H4 (cell line): ENCODE results near the gene SPG11. TPM values are rescaled to one million over a fixed set of nuclear protein-coding genes. Genes with fewer than 3 reads are reported as not detected.
"Not testable (repeated sequence)": the region's sequence is repeated elsewhere in the genome, so short reads cannot be mapped to it uniquely, and the experiment has no call there.

Experiments
- DNase-seq: peaks from one replicate; pipeline ENCODE4 v3.0.0-alpha.2; 2015; ENCODE audit warnings: low spot score
- total RNA-seq: library from RNA; depleted of rRNA; stranded (reverse); fragments of >200 nt; shearing (Covaris generic); gene quantifications from 2 replicates; pipeline ENCODE4 v1.2.3, GENCODE V29; 2014

SPG11 gene
- total RNA-seq, 1 experiment from 2014 or later = 30.1 TPM

DNA sequence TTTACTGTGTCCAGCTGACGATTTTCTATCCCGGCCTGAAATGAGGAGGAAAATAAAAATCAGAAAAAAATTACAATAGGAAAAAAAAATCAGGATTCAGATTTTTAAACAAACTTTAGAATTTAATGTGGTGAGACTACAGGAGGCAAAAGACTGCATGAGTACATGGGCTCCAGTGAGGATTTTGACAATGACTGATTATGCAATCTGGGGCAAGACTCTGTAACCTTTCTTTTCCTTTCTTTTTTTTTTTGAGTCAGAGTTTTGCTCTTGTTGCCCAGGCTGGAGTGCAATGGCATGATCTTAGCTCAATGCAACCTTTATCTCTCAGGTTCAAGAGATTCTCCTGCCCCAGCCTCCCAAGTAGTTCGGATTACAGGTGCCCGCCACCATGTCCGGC is 29.9 kb downstream of the SPG11 start:
- DNase-seq = no peak

DNA sequence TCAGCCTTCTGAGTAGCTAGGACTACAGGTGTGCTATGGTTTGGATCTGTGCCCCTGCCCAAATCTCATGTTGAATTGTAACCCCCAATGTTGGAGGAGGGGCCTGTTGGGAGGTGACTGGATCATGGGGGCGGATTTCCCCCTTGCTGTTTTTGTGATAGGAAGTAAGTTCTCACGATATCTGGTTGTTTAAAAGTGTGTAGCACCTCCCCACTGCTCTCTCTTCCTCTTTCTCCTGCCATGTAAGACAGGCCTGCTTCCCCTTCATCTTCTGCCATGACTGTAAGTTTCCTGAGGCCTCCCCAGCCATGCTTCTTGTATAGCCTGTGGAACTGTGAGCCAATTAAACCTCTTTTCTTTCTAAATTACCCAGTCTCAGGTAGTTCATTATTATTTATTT is 38.2 kb downstream of the SPG11 start:
- not testable (repeated sequence) for DNase-seq

DNA sequence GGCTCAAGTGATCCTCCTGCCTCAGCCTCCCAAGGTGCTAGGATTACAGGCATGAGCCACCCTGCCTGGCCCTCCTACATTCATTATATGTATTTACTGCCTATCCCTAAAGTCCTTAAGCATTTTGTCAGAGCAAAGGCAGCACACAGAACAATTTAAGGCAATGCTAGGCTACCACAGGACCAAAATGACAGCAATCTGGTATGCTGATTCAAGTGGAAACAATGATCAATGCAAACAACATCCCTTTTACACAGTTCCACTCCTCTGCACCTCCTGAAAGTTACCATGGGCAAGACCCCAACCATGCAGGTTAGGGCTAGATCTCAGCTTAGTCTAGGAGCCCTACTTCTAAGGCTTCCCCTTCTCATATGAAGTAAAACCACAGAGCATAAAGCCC is 40.3 kb downstream of the SPG11 start:
- DNase-seq = no peak

DNA sequence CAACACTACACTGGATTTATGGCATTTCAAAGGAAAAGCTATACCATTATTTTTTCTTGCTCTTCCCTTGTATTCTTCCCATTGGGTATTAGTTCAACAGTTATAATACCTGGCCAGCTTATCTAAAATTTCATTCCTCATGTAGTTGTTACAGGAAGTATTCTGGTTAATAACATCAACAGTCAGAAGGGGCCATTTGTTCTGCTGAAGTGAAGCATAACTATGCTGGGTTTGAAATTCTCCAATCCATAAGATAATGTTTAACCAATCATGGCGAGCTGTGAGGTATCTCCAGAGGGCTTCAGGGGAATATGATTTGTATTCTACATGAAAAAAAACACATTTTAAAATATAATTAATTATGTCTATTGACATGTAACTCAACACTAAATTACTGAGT is 43.4 kb downstream of the SPG11 start:
- no peak for DNase-seq

DNA sequence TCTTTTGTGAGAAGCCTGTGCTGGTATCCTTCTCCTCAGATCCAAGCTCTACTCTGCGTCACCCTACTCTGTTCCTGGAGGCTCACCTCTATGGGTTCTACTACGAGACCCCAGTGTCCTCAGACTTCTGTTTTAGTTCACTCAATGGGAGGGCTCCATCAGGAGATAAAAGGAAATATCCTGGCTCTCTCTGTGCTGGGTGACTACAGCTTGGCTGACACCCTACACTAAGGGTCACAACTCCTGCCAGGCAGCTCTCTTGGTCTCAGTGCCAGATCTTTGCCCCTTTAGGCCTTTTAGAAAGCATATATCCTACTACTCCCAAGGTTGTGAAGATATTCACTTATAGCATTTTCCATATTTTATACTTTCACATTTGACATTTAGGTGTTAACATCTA is 46.5 kb downstream of the SPG11 start:
- no peak for DNase-seq

DNA sequence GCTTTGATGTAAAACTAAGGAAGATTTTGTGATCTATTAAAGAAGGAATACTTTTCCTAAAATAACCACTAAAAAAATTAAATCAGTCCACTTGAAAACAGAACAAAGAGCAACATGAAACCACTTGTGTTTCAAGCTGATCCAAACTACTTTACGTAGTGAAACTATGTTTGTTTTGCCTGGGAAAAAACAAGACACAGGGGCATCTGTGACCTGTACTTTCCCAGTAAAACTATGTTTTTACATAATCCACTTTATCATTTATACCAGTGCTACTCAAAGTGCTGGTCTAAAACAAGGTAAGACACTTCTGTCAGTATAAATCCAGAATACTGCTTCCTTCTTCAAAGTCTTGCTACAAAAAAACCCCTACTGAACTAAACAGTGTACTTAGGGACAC is 56.7 kb downstream of the SPG11 start:
- no peak for DNase-seq

DNA sequence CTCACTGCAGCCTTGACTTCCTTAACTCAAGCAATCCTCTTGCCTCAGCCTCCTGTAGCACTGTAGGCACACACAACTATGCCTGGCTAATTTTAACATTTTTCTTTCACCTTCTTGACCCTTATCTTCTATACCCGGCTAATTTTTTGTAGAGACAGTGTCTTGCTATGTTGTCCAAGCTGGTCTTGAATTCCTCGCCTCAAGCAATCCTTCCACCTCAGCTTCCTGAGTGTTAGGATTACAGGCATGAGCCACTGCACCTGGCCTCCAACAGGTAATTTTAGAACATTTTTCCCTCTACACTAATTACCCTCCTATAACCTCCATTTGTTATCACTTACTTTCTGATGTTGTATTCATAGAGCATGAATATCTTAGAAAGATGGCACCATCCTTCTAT is 60.3 kb downstream of the SPG11 start:
- no peak for DNase-seq

DNA sequence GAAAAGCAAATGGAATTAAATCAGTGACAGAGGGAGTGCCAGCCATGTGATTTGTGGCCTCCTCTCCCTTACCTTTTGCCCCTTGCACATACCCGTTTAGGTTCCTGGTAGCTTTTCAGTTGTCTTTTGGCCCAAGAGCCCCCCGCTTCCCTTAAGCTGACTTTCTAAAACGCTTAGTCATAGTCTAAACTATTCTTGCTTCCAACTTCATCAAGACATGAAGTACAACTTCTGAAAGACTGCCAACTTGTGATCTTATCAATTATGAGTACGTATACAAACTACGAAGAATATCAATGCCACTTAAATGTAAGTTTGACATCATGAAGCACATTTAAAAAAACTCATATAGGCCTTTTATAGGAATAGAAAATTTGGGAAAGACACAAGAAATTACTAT is 64.6 kb downstream of the SPG11 start:
- DNase-seq = no peak

DNA sequence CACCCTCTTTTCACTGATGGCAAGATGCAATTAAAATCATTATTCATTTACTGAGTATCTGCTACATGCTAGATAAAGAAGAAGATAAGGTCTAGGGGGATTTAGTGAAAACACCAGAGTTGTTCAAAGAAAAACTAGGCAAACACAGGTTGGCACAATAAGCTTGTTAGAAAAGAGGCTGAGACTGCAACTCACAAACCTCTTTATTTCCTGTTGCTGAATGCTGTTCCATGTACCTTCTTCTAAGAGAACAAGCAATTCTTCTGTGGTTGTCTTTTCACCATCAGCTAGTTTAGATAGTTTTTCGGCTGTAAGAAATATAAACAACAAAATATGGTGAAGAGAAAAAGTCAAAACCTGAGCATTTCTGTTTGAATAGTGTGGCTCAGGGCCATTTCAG is 65.4 kb downstream of the SPG11 start:
- no peak for DNase-seq

DNA sequence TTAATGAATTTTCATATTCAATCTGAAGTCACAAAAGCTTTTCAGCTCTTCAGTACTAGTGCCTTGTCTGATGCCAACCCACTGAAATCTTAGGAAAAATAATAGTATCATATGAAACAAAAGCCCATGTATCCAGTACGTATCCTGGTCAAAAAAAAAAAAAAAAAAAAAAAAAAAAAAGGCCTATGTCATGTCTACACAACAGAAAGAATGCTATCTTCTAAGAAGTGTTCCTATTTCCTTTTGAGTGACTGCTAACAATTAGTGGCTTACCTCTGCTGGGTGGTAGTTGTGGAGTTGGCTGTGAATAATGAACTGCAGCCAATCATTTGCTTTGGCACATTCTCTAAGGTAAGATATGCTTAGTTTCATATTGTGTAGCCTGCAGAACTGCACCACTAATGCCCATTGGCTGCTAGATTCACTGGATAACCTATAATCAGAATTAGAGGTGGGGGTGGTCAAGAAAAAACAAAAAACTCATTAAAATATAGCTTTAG is 66.9 kb downstream of the SPG11 start:
- no peak for DNase-seq

DNA sequence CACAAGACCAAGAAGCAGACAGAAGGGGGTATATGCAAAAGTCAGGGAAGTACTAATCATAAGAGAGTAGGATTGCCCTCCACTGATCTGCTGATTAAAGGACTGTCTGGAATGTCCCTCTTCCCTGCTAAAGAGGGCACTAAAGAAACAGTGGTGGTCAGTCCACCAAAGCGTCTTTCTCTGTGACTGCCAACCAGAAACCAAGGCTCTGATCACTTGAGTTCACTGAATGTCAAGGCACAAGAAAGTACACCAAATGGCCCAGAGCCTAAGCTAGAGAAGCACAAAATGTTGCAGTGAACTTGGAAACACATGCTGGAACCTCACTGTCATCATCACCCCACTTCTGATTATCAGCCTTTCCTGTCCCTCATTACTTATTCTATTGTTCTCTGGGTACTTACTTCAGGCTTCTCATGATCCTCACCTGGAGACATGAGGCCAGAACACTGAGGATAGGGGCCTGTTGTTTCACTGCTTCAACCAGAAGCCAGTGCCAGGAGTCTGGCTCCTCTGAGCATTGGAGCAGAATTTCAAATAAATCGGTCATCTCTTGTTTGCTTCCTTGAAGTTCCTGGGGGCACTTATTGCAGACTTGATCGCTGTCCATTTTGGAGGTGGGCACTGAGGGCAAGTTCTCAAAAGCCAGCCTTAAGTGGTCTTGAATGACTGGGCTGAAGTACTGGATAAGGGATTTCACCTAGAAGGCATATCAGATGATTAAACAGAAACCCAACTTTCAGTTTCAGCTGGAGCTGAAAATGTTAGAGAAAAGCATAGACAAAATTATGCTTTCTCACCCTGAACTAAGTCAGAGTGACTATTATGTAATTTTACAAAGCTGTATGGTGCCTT is 67.6 kb downstream of the SPG11 start:
- DNase-seq = no peak

DNA sequence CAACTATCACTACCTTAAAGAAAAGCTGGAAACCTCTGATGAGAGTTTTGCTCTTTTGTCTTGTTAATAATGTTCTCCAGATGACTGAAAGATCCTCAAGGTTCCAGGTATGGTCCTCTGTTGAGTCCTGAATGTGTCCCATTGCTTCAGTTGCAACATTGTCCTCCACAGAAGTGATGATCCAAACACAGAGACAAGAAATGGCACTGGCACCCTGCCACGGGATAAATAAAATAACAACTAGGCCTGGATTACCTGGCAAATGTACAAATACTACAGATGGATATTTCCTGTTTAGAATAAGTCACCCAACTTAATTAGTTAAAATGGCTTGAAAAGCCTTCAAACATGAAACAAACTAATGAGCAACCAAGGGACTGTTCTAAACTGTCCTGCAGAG is 68.2 kb downstream of the SPG11 start:
- DNase-seq = no peak

DNA sequence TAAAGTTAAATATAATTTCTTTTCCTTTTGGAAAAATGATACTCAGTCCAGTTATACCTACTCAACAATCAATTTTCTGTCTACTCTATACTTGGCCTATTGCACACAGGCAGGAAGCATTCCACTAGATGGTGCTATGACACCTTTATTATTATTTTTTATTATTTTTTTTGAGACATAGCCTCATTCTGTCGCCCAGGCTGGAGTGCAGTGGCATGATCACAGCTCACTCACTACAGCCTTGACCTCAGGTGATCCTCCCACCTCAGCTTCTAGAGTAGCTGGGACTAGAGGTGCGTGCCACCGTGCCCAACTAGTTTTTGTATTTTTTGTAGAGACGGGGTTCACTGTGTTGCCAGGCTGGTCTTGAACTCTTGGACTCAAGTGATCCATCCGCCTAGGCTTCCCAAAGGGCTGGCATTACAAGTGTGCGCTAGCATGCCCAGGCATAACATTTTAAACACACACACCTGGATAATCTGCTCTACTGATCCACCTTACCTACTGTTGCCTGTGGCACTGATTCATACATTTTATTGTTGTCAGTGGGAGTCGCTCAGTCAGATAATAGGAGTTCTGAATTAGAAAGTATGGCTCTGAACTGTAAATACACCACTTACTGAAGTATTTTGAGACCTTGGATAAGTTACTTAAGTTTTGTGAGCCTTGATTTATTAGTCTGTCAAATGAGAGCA is 70.3 kb downstream of the SPG11 start:
- no peak for DNase-seq

DNA sequence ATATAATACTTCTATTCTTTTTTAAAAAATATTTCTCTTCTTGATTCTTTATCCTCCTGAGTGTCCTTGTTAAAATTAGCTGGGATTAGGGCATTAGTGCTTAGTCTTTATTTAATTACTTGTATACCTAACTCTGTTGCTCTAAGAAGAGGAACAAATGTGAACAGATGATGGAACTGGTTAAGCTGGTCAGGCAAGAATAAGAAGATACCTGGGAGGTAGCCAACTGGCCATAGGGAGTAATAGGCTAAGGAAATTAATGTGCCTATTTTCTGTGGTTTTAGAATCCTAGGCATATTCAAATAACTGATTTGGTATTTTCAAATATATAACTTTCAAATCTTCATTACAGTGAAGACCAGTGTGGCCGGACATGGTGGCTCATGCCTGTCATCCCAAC is 72.1 kb downstream of the SPG11 start:
- DNase-seq = no peak

DNA sequence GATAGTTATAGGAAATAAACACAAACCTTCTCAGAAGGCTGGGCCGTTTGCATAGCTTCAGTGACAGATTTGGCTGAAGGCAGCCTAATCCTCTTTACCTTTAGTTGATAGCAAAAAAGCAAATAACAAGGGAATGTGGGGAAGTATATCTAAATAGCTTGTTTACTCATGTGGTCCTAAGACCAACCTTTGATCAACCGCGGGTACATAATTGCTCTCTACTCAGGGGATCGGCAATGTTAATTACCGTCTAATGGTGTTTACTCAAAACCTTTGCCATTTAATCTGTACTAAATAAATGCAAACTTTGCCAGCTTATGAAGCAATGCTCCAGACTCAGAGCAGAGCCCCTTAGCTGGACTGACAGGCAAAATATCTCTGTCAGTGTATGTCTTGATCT is 74.9 kb downstream of the SPG11 start:
- no peak for DNase-seq

DNA sequence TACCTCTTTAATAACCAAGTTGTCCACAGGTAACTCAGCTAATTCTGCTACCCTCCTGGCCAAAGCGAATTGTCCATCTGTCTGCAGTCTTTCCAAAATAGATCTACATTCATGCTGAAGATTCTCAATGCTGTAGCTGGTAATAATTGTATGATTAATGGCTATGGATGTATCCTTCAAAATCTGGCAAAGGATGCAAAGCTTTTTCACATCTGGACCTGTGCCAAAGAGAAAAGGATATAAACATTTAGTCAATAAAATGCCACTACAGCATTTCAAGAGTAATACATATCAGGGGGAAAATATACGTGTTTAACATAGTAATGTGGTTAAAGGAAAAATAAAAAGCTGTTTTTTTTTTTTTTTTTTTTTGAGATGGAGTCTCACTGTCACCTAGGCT is 77.8 kb downstream of the SPG11 start:
- no peak for DNase-seq

DNA sequence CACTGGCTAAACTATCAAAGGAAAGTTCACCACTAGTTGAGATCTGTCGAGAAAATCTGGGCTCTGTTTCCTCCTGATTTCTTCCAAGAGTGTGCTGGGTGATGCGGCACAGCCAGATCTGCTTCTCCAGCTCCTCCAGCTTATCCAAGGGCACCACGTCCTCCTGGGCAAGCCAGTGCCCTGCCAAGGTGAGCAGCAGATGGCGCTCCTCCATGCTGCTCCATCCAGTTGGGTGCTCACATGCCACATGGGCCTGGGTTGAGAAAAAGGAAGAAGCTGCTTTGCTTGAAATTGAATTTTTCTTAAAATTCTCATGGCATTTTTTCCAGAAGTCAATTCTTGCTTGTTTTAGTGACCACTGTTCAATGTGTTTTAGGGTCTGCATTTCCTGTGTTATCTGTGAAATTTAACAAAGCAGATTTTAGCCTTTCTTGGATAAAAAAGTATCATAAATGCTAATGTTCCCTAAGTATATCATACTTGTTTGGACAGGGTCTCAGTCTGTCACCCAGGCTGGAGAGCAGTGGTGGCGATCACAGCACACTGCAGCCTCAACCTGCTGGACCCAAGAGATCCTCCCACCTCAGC is 79.2 kb downstream of the SPG11 start:
- DNase-seq = peak; percentile 62

DNA sequence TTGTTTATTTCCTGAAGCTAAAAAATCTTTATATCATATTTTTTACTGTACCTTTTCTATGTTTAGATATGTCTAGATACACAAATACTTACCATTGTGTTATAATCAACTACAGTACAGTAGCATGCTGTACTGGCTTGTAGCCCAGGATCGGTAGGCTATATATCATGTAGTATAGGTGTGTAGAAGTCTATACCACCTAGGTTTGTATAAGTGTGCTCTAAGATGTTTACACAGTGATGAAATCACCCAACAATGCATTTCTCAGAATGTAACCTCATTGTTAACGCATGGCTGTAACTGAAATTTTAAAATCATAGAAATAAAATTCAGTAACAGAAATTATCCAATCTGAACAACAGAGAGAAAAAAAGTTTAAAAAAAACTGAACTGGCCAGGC is 83.4 kb downstream of the SPG11 start:
- DNase-seq = no peak

DNA sequence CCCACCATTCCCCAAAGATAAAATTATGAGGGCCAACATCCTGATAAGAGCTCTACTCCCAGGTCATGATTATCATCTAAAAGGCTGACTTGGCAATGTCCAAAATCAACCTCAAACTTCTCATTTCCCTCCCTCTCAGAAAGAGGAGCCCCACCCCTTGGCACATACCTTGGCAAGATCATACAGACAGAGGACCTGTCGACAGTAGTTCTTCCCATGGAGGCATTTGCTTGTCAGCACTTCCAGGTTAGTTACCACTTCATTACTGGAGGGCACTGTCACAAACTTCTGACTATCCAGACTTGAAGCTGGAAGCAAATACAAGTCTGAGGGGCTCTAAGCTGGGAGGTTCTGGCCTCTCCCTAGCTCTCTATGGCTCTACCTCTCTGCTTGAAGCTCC is 88.7 kb downstream of the SPG11 start:
- no peak for DNase-seq

DNA sequence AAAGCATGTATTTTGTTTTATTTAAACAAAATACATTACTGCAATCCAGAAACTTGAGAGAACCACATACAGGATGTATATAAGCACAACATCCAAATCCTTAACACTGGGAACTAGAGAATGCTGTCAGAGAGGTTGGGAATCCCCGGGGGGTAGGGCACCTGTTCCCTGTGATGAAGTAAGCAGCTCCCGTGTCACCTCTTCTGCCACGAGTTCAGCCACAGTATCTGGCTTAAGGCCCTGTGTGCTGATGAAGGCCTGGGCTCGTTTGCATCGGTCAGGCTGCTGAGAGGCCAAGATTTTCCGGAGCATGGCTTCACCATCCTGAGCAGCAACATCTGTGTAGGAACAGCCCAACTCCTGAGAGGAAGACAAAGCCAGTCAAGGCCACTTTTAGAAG is 90.1 kb downstream of the SPG11 start:
- no peak for DNase-seq

DNA sequence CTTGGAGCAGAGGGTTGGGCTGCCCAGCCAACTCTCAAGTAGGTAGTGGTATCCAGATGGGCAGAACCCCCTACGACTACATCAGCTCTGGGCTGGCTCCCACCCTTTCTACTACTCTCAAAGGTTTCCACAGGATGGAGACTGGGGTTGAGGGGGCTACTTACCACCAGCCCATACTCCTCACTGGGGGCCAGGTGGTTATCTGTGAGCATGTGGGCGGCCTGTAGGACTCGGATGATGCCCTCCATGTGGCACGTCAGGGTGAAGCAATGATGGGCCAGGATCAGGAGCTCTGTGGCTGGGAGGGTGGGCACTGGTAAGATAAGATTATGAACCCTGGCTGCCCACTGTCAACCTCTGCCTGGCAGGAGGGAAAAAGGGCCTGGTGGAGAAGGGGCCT is 93.1 kb downstream of the SPG11 start:
- no peak for DNase-seq

DNA sequence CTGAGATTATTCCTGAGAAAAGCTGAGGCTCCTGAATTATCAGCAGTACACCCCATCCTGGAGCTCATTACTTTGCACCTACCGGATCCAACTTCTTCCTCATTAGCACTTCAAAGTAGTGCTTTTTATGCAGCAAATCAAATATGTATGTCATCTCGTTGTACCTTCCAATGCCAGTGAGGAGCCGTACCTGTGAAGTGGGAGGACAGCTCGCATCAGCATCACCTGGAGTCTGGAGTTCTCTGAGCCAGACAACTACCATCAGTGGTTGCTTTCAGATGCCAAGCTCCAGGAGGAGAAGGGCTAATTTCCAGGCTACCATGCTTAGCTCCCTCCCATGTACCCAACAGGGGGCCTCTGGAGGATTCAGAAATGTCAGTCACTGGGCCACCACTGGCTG is 94.1 kb downstream of the SPG11 start:
- no peak for DNase-seq

DNA sequence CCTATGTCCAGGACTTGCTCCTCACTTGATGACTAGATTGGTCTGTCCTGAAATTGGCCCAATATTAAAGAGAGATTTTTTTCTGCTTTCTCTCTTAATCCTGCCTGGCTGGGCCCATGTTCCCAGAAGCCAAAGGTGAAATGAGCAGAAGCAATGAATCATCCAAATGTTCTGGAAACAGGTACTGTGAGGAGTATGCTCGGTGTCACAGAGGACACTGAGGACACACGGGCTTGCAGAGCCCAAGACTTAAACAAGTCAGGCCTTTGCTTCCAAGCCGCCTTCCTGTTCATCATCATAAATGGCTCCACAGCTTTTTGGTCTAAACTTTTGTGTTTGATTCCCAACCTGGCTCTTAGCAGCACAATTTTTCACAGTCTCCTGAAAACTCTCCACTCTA is 95.1 kb downstream of the SPG11 start:
- no peak for DNase-seq
